MCF 10A (cell line): ENCODE measurements around the gene TBC1D7. TPM values are rescaled to one million over a fixed set of nuclear protein-coding genes. Genes with fewer than 3 reads are reported as not detected.

Source experiments
- BruUV-seq: library from RNA; stranded (reverse); fragments of 400-500 nt; replicated peaks from 2 replicates; lab custom pipeline; 2021; lab: Mats Ljungman, UMichigan
- CTCF ChIA-PET: fragments of 300-600 bp; sonication (Branson Sonifier 250); formaldehyde crosslinking; extraction: SDS; loops from one replicate; lab custom pipeline; 2021; ENCODE audit warnings: antibody characterized with exemption, inconsistent platforms; lab: Yijun Ruan, JAX
- POLR2A ChIA-PET: fragments of 300-600, 350-650 bp; sonication (Branson Sonifier 250); formaldehyde crosslinking; extraction: SDS; loops from one replicate; lab custom pipeline; 2020; ENCODE audit warnings: antibody characterized with exemption, inconsistent platforms; lab: Yijun Ruan, JAX
- DNase-seq: peaks from one replicate; pipeline ENCODE4 v3.0.0-alpha.2; 2018; ENCODE audit not compliant: unreplicated experiment
- H3K27ac Mint-ChIP-seq: one replicate; pipeline ENCODE4 v1.8.0; 2022; ENCODE audit warnings: mild to moderate bottlenecking, low read depth, mixed read lengths; ENCODE audit not compliant: unreplicated experiment
- H3K27me3 Mint-ChIP-seq: one replicate; pipeline ENCODE4 v1.8.0; 2022; ENCODE audit warnings: mixed read lengths; ENCODE audit not compliant: insufficient read depth, unreplicated experiment
- H3K36me3 Mint-ChIP-seq: one replicate; pipeline ENCODE4 v1.8.0; 2022; ENCODE audit warnings: mild to moderate bottlenecking, moderate library complexity, mixed read lengths; ENCODE audit not compliant: insufficient read depth, unreplicated experiment
- H3K4me1 Mint-ChIP-seq: one replicate; pipeline ENCODE4 v1.8.0; 2022; ENCODE audit warnings: mixed read lengths; ENCODE audit not compliant: insufficient read depth, unreplicated experiment
- H3K4me3 Mint-ChIP-seq: one replicate; pipeline ENCODE4 v1.8.0; 2022; ENCODE audit warnings: mild to moderate bottlenecking, moderate library complexity, mixed read lengths; ENCODE audit not compliant: unreplicated experiment
- H3K9me3 Mint-ChIP-seq: one replicate; pipeline ENCODE4 v1.8.0; 2022; ENCODE audit warnings: mixed read lengths; ENCODE audit not compliant: unreplicated experiment
- CTCF ChIP-seq: fragments of 200-600 bp; IDR thresholded peaks from one replicate; pipeline ENCODE4 v1.8.0; 2022; ENCODE audit warnings: antibody characterized with exemption, mild to moderate bottlenecking; ENCODE audit not compliant: unreplicated experiment
- intact Hi-C: fragments of 100-400 bp; cut with micrococcal nuclease; formaldehyde crosslinking; loops from 2 replicates; pipeline ENCODE4 v1.14.1; 2022
- total RNA-seq: library from RNA; stranded (reverse); gene quantifications from 2 replicates; pipeline ENCODE4 v1.2.3, GENCODE V29; 2022

The TBC1D7 gene
- total RNA-seq, 1 experiment from 2014 or later = 19.5 TPM

DNA sequence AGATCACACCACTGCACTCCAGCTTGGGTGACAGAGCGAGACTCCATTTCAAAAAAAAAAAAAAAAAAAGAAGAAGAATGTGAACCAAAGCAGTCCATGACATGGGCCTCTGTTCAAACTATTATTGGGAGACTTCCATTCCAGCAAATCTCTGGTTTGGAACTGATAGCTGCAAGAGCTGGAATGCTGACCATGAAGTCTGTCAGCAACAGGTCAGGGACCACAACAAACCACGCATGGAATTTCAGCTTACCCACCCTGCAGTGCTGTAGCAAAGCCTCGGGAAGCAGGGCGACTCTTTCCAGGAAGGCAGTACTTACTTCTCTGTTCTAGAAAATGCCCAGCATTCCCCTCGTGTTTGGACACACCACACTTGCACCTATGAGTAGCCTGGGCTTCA lies 34.1 kb upstream of the TBC1D7 start:
- no peak for DNase-seq
- Mint-ChIP-seq H3K4me3 (no peak overlapping the region), H3K36me3 (no peaks in the 10 kb centered on the region), H3K4me1 (peaks cover 3% of the 10 kb centered on the region), H3K9me3 (no peaks in the 10 kb centered on the region), H3K27me3 (no peaks in the 10 kb centered on the region), H3K27ac (no peak overlapping the region)
- intact Hi-C loops = no loop called here
- CTCF ChIA-PET = interaction anchor here (1.2 kb wide), 1 partner anchor 253 kb away, joined by 3 read pairs; no protein-coding TSS in a partner anchor
- POLR2A ChIA-PET = no interaction called here
- no peak for TF ChIP-seq CTCF
- BruUV-seq = no TSS peak

- H3K27me3 Mint-ChIP-seq = no peaks in the 10 kb centered on the region
- no TSS peak for BruUV-seq
- H3K4me1 Mint-ChIP-seq = peaks cover 9% of the 10 kb centered on the region
- no peak for TF ChIP-seq CTCF
- H3K36me3 Mint-ChIP-seq = no peaks in the 10 kb centered on the region
- H3K4me3 Mint-ChIP-seq = no peak overlapping the region
- intact Hi-C loops = no loop called here
- ChIA-PET CTCF (interaction anchor here (0.6 kb wide), 1 partner anchor 8 kb away, joined by 3 read pairs; no protein-coding TSS in a partner anchor), POLR2A (no interaction called here)
- H3K9me3 Mint-ChIP-seq = no peaks in the 10 kb centered on the region
- no peak for DNase-seq
- H3K27ac Mint-ChIP-seq = no peak overlapping the region
Observed at GRCh38 chr6:13360671-13361540, 32.6 kb upstream of the TBC1D7 start.

- Mint-ChIP-seq H3K36me3 (no peaks in the 10 kb centered on the region), H3K27me3 (no peaks in the 10 kb centered on the region), H3K4me1 (peaks cover 26% of the 10 kb centered on the region), H3K4me3 (no peak overlapping the region), H3K9me3 (no peaks in the 10 kb centered on the region), H3K27ac (no peak overlapping the region)
- TF ChIP-seq CTCF = no peak
- POLR2A ChIA-PET = no interaction called here
- BruUV-seq = no TSS peak
- intact Hi-C loops = loop anchor here (5.0 kb wide), 1 partner anchor 128 kb away; the partner anchor contains the start of gene GFOD1
- no peak for DNase-seq
- CTCF ChIA-PET = interaction anchor here (0.9 kb wide), 1 partner anchor 21 kb away, joined by 5 read pairs; no protein-coding TSS in a partner anchor
Observed at GRCh38 chr6:13359287-13359686, 30.9 kb upstream of the TBC1D7 start.

GRCh38 chr6:13358511-13358910 lies 30.2 kb upstream of the TBC1D7 start:
- ChIA-PET POLR2A (interaction anchor here (1.3 kb wide), 1 partner anchor 10 kb away, joined by 4 read pairs; no protein-coding TSS in a partner anchor), CTCF (interaction anchor here (0.6 to 0.9 kb wide), 2 partner anchors 21 to 315 kb away, joined by 4 to 5 read pairs; no protein-coding TSS in a partner anchor)
- Mint-ChIP-seq H3K9me3 (no peaks in the 10 kb centered on the region), H3K4me3 (no peak overlapping the region), H3K27me3 (no peaks in the 10 kb centered on the region), H3K36me3 (no peaks in the 10 kb centered on the region), H3K4me1 (peaks cover 30% of the 10 kb centered on the region), H3K27ac (no peak overlapping the region)
- no peak for DNase-seq
- no peak for TF ChIP-seq CTCF
- BruUV-seq = no TSS peak
- intact Hi-C loops = loop anchor here (5.0 kb wide), 1 partner anchor 129 kb away; the partner anchor contains the start of gene GFOD1
